VCaP (cell line): Measurements from ENCODE around the gene EIF2D.
A peak's percentile ranks its signal among the peaks of the same experiment; 100 is the strongest.

Experiments used
- H3K27ac ChIP-seq: fragments of 450-650 bp; 2 replicates; pipeline ENCODE4 v1.5.1; 2017
- CTCF ChIP-seq: fragments of 450-650 bp; conservative IDR thresholded peaks from 2 replicates; pipeline ENCODE4 v1.5.1; 2017; ENCODE audit warnings: mild to moderate bottlenecking, moderate library complexity

Gene EIF2D

GRCh38 chr1:206551296-206551985, 60.8 kb downstream of the EIF2D start:
- TF ChIP-seq CTCF, result no peak
- peak overlapping the region; percentile 92 for H3K27ac ChIP-seq

GRCh38 chr1:206550446-206550845, 61.8 kb downstream of the EIF2D start:
- TF ChIP-seq CTCF, result 0 out of 2 replicates have a peak, but pooled peaks have one; percentile 18
- H3K27ac ChIP-seq, result peak overlapping the region; percentile 92

GRCh38 chr1:206547104-206547503, 65.2 kb downstream of the EIF2D start:
- no peak for TF ChIP-seq CTCF
- no peak overlapping the region for H3K27ac ChIP-seq

GRCh38 chr1:206545351-206545750, 66.9 kb downstream of the EIF2D start:
- H3K27ac ChIP-seq, result peak overlapping the region; percentile 47; the same call in 1 of the 2 replicates
- TF ChIP-seq CTCF, result no peak

- TF ChIP-seq CTCF, result peak; percentile 91
- H3K27ac ChIP-seq, result peak overlapping the region; percentile 47; the same call in 1 of the 2 replicates
These were observed 67.6 kb downstream of the EIF2D start for GRCh38 chr1:206544562-206545257.
